Measurements from ENCODE around the gene SHISAL2A. TPM values are rescaled to one million over a fixed set of nuclear protein-coding genes. Genes with fewer than 3 reads are reported as not detected.

Gene SHISAL2A
- total and polyA plus RNA-seq, 9 donors = 0.12 to 0.69 (median 0.34) TPM; not detected in 5

DNA sequence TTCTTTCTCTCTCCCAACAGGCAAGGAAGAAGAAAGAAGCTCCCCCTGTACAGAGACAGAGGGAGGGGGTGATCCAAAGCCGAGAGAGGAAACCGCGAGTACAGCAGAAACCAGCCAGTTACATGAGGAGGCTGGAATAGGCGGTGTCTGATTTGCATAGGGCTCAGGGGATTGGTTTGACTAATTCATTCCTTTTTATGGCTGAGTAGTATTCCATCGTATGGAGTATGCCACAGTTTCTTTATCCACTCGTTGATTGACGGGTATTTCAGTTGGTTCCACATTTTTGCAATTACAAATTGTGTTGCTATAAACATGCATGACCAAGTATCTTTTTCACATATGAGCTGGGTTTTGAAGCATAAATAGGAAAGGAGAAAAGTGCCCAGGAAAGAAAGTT lies 34.2 kb upstream of the SHISAL2A start:
- H3K4me1 ChIP-seq (ENCODE audit: insufficient read depth) = peaks cover 12% of the 10 kb centered on the region
- no peak for DNase-seq
- no peak overlapping the region for H3K4me3 ChIP-seq
- H3K27me3 ChIP-seq = no peaks in the 10 kb centered on the region
- H3K36me3 ChIP-seq = no peaks in the 10 kb centered on the region
- TF ChIP-seq POLR2A (IDR thresholded peaks at IDR 0.05) (no peak), EP300 (IDR thresholded peaks at IDR 0.05) (no peak)
- TF ChIP-seq, protein P1, sequence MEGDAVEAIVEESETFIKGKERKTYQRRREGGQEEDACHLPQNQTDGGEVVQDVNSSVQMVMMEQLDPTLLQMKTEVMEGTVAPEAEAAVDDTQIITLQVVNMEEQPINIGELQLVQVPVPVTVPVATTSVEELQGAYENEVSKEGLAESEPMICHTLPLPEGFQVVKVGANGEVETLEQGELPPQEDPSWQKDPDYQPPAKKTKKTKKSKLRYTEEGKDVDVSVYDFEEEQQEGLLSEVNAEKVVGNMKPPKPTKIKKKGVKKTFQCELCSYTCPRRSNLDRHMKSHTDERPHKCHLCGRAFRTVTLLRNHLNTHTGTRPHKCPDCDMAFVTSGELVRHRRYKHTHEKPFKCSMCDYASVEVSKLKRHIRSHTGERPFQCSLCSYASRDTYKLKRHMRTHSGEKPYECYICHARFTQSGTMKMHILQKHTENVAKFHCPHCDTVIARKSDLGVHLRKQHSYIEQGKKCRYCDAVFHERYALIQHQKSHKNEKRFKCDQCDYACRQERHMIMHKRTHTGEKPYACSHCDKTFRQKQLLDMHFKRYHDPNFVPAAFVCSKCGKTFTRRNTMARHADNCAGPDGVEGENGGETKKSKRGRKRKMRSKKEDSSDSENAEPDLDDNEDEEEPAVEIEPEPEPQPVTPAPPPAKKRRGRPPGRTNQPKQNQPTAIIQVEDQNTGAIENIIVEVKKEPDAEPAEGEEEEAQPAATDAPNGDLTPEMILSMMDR (IDR thresholded peaks at IDR 0.05) = no peak
- H3K9me3 ChIP-seq = no peaks in the 10 kb centered on the region
- intact Hi-C loops (cut with DNase I) = no loop called here
- 94 to 97% (median 96%) methylated on average over 7 of the region's 7 CpGs for WGBS, 3 donors
- H3K27ac ChIP-seq = no peak overlapping the region

DNA sequence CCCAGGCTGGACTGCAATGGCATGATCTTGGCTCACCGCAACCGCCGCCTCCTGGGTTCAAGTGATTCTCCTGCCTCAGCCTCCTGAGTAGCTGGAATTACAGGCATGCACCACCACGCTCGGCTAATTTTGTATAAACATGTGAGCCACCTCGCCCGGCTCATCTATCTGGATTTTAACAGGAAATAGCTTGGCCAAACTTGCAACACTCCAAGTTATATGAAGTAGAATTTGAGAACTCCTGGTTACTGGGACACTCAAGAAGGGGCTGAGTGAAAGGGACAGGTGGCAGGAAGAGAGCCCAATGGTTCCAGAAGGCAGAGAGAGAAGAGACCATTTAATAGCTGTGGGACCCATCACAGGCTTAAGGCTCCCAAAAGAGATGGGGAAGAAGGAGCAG lies 33.7 kb upstream of the SHISAL2A start:
- peaks cover 16% of the 10 kb centered on the region for H3K4me1 ChIP-seq (ENCODE audit: insufficient read depth)
- H3K36me3 ChIP-seq = no peaks in the 10 kb centered on the region
- H3K27ac ChIP-seq = no peak overlapping the region
- no peak overlapping the region for H3K4me3 ChIP-seq
- intact Hi-C loops (cut with DNase I) = no loop called here
- no peaks in the 10 kb centered on the region for H3K27me3 ChIP-seq
- no peaks in the 10 kb centered on the region for H3K9me3 ChIP-seq
- TF ChIP-seq EP300 (IDR thresholded peaks at IDR 0.05) = no peak
- TF ChIP-seq, protein P1 (IDR thresholded peaks at IDR 0.05) = no peak
- TF ChIP-seq POLR2A (IDR thresholded peaks at IDR 0.05) = no peak
- no peak for DNase-seq
- 93 to 95% (median 93%) methylated on average over 7 of the region's 7 CpGs for WGBS, 3 donors

DNA sequence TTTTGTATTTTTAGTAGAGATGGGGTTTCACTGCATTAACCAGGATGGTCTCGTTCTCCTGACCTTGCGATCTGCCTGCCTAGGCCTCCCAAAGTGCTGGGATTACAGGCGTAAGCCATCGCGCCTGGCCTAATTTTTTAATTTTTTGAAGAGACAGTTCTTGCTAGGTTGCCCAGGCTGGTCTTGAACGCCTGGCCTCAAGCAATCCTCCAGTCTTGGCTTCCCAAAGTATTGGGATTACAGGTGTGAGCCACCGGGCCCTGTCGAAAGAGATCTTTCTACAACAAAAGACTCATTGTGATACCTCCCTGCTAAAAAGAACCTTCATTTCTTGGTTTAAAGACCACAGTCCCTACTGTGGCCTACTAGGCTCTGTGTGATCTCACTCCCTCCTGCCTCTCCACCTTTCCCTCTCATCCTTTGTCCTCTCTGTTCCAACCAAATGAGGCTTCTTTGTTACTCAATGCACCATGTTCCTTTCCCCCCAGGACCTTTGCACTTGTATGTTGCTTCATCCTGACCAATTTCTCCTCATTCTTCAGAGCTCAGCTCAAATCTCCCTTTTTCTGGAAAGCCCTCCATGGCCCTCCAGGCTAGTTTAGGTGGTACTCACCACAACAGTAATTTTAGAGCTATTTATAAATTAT lies 32.3 kb upstream of the SHISAL2A start:
- intact Hi-C loops (cut with DNase I) = no loop called here
- Histone ChIP-seq H3K9me3 (no peaks in the 10 kb centered on the region), H3K27ac (no peak overlapping the region), H3K4me3 (no peak overlapping the region), H3K36me3 (no peaks in the 10 kb centered on the region), H3K4me1 (ENCODE audit: insufficient read depth) (peaks cover 17% of the 10 kb centered on the region), H3K27me3 (no peaks in the 10 kb centered on the region)
- WGBS, 3 donors = 98 to 99% (median 98%) methylated on average over 8 of the region's 8 CpGs
- DNase-seq = no peak
- TF ChIP-seq POLR2A (IDR thresholded peaks at IDR 0.05) (no peak), EP300 (IDR thresholded peaks at IDR 0.05) (no peak)
- TF ChIP-seq, protein P1 (IDR thresholded peaks at IDR 0.05) = no peak

DNA sequence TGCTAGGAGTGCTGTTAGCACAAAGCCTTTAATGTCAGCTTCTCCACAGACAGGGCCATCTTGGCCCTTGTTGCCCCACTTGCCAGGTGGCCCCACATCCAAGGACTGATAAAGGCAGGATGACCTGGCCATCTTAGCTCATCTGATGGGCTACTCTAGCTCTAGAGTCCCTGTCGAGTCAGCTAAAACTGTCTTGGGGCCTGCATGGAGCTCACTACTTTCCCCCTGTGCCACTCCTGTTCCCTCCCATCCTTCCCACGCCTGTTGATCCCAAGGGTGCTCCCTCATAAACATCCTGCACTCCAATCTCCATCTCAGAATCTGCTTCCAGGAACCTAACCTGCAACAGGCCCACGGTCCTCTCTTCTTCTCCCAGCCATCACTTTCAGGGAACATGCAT lies 31.4 kb upstream of the SHISAL2A start:
- Histone ChIP-seq H3K4me1 (ENCODE audit: insufficient read depth) (peaks cover 17% of the 10 kb centered on the region), H3K27me3 (no peaks in the 10 kb centered on the region), H3K36me3 (no peaks in the 10 kb centered on the region), H3K4me3 (peak overlapping the region; percentile 60), H3K9me3 (no peaks in the 10 kb centered on the region), H3K27ac (peak overlapping the region; percentile 72 to 87)
- intact Hi-C loops (cut with DNase I) = no loop called here
- TF ChIP-seq EP300 (IDR thresholded peaks at IDR 0.05) = no peak
- no peak for TF ChIP-seq POLR2A (IDR thresholded peaks at IDR 0.05)
- TF ChIP-seq, protein P1 (IDR thresholded peaks at IDR 0.05) = no peak
- 69 to 74% (median 72%) methylated on average over 3 of the region's 3 CpGs for WGBS, 3 donors
- no peak for DNase-seq
